ENCODE results near the gene ACADSB. TPM values are rescaled to one million over a fixed set of nuclear protein-coding genes. Genes with fewer than 3 reads are reported as not detected.

Gene ACADSB
- total RNA-seq, 2 donors from 2014 or later: 40.4 to 58.7 TPM

- H3K27ac ChIP-seq (ENCODE audit: low read depth, low read length): no peak overlapping the region
- H3K27me3 Mint-ChIP-seq (ENCODE audit: insufficient read depth): no peaks in the 10 kb centered on the region
- no peaks in the 10 kb centered on the region for H3K4me1 ChIP-seq (ENCODE audit: control insufficient read depth, insufficient read depth, low read length)
- no peak for DNase-seq
- H3K36me3 ChIP-seq (ENCODE audit: control insufficient read depth, insufficient read depth, low read length): peaks cover 10% of the 10 kb centered on the region
- WGBS, 2 experiments (ENCODE audit: insufficient coverage in 1 of 2, insufficient read length in 1 of 2): 94 to 98% methylated on average over 4 to 8 of the region's 8 CpGs
- H3K9me3 ChIP-seq (ENCODE audit: control insufficient read depth, low read length): no peaks in the 10 kb centered on the region
- no peak overlapping the region for H3K9ac ChIP-seq (ENCODE audit: extremely low read depth, low read length, poor library complexity, severe bottlenecking)
- H3K27me3 ChIP-seq (ENCODE audit: control insufficient read depth, insufficient read depth, low read length, poor library complexity, severe bottlenecking): no peaks in the 10 kb centered on the region
- H3K4me3 ChIP-seq (ENCODE audit: low read length): no peak overlapping the region
- no peaks in the 10 kb centered on the region for H3K9me3 Mint-ChIP-seq
- H3K4me3 Mint-ChIP-seq: no peak overlapping the region
- peaks cover 41% of the 10 kb centered on the region for H3K36me3 Mint-ChIP-seq (ENCODE audit: low read depth)
- no peaks in the 10 kb centered on the region for H3K4me1 Mint-ChIP-seq
- no peak overlapping the region for H3K27ac Mint-ChIP-seq
- TF ChIP-seq CTCF (conservative IDR thresholded peaks at IDR 0.05): no peak
Measured at GRCh38 chr10:123035467-123036086, 26.8 kb downstream of the ACADSB start.

- no peaks in the 10 kb centered on the region for H3K27me3 Mint-ChIP-seq (ENCODE audit: insufficient read depth)
- Histone ChIP-seq H3K9ac (ENCODE audit: extremely low read depth, low read length, poor library complexity, severe bottlenecking) (no peak overlapping the region), H3K36me3 (ENCODE audit: control insufficient read depth, insufficient read depth, low read length) (peaks cover 16% of the 10 kb centered on the region), H3K27me3 (ENCODE audit: control insufficient read depth, insufficient read depth, low read length, poor library complexity, severe bottlenecking) (no peaks in the 10 kb centered on the region), H3K27ac (ENCODE audit: low read depth, low read length) (no peak overlapping the region), H3K9me3 (ENCODE audit: control insufficient read depth, low read length) (no peaks in the 10 kb centered on the region), H3K4me3 (ENCODE audit: low read length) (no peak overlapping the region), H3K4me1 (ENCODE audit: control insufficient read depth, insufficient read depth, low read length) (no peaks in the 10 kb centered on the region)
- H3K4me3 Mint-ChIP-seq: no peak overlapping the region
- WGBS, 2 experiments (ENCODE audit: insufficient coverage in 1 of 2, insufficient read length in 1 of 2): 73 to 78% methylated on average over 14 to 18 of the region's 18 CpGs
- peaks cover 41% of the 10 kb centered on the region for H3K36me3 Mint-ChIP-seq (ENCODE audit: low read depth)
- H3K27ac Mint-ChIP-seq: peak overlapping the region; percentile 36
- DNase-seq: peak; percentile 51
- TF ChIP-seq CTCF (conservative IDR thresholded peaks at IDR 0.05): no peak
- H3K4me1 Mint-ChIP-seq: no peaks in the 10 kb centered on the region
- H3K9me3 Mint-ChIP-seq: no peaks in the 10 kb centered on the region
Measured at GRCh38 chr10:123038782-123039631, 30.2 kb downstream of the ACADSB start.

GRCh38 chr10:123039632-123039930 lies 30.8 kb downstream of the ACADSB start:
- no peak overlapping the region for H3K9ac ChIP-seq (ENCODE audit: extremely low read depth, low read length, poor library complexity, severe bottlenecking)
- H3K4me1 Mint-ChIP-seq: no peaks in the 10 kb centered on the region
- no peaks in the 10 kb centered on the region for H3K27me3 ChIP-seq (ENCODE audit: control insufficient read depth, insufficient read depth, low read length, poor library complexity, severe bottlenecking)
- H3K4me3 ChIP-seq (ENCODE audit: low read length): no peak overlapping the region
- peaks cover 38% of the 10 kb centered on the region for H3K36me3 Mint-ChIP-seq (ENCODE audit: low read depth)
- H3K36me3 ChIP-seq (ENCODE audit: control insufficient read depth, insufficient read depth, low read length): peaks cover 22% of the 10 kb centered on the region
- no peak overlapping the region for H3K27ac ChIP-seq (ENCODE audit: low read depth, low read length)
- H3K4me1 ChIP-seq (ENCODE audit: control insufficient read depth, insufficient read depth, low read length): no peaks in the 10 kb centered on the region
- H3K27ac Mint-ChIP-seq: no peak overlapping the region
- no peaks in the 10 kb centered on the region for H3K27me3 Mint-ChIP-seq (ENCODE audit: insufficient read depth)
- H3K4me3 Mint-ChIP-seq: no peak overlapping the region
- no peaks in the 10 kb centered on the region for H3K9me3 Mint-ChIP-seq
- H3K9me3 ChIP-seq (ENCODE audit: control insufficient read depth, low read length): no peaks in the 10 kb centered on the region
- DNase-seq: no peak
- no peak for TF ChIP-seq CTCF (conservative IDR thresholded peaks at IDR 0.05)
